Fibroblast of lung (primary cell): Measurements from ENCODE around the gene UNC13C. TPM values are rescaled to one million over a fixed set of nuclear protein-coding genes. Genes with fewer than 3 reads are reported as not detected.

Experiments used
- DNase-seq, 2 donors: peaks; one replicate each; pipeline versions ENCODE4 v3.0.0 to v3.0.0-alpha.2; 2010; ENCODE audit warnings: low read depth in 2 of 2
- H2AFZ ChIP-seq: 2 replicates; pipeline ENCODE4 v1.5.1; 2012; ENCODE audit warnings: low read length, control low read depth, inconsistent platforms
- H3K27ac ChIP-seq: 2 replicates; pipeline ENCODE4 v1.5.1; 2011; ENCODE audit warnings: low read length, control low read depth; ENCODE audit not compliant: insufficient read depth
- H3K27me3 ChIP-seq: 2 replicates; pipeline ENCODE4 v1.5.1; 2011; ENCODE audit warnings: mild to moderate bottlenecking, low read length; ENCODE audit not compliant: control insufficient read depth, insufficient read depth
- H3K36me3 ChIP-seq: 2 replicates; pipeline ENCODE4 v1.5.1; 2011; ENCODE audit warnings: low read length; ENCODE audit not compliant: control insufficient read depth, insufficient read depth
- H3K4me1 ChIP-seq: 2 replicates; pipeline ENCODE4 v1.5.1; 2011; ENCODE audit warnings: low read length; ENCODE audit not compliant: control insufficient read depth, insufficient read depth; ENCODE audit errors: extremely low read depth
- H3K4me2 ChIP-seq: 2 replicates; pipeline ENCODE4 v1.5.1; 2011; ENCODE audit warnings: low read length, control low read depth; ENCODE audit not compliant: insufficient read depth; ENCODE audit errors: extremely low read depth
- H3K4me3 ChIP-seq, 4 experiments: fragments of 200-600 bp in 1 of 4; sonication (generic) in 1 of 4; replicated peaks in 1 of 4; 2 replicates each; pipeline ENCODE4 v1.5.1; 2011 to 2016; ENCODE audit warnings: low read length in 4 of 4, low read depth in 3 of 4, mild to moderate bottlenecking in 3 of 4, control low read depth in 2 of 4, inconsistent platforms in 1 of 4, mixed read lengths in 1 of 4; ENCODE audit not compliant: insufficient read depth in 1 of 4; ENCODE audit errors: control extremely low read depth in 1 of 4
- H3K79me2 ChIP-seq: 2 replicates; pipeline ENCODE4 v1.5.1; 2012; ENCODE audit warnings: mild to moderate bottlenecking, low read length, inconsistent platforms; ENCODE audit not compliant: control insufficient read depth, insufficient read depth
- H3K9ac ChIP-seq: 2 replicates; pipeline ENCODE4 v1.5.1; 2011; ENCODE audit warnings: mild to moderate bottlenecking, low read length, control low read depth; ENCODE audit not compliant: insufficient read depth
- H3K9me3 ChIP-seq: 2 replicates; pipeline ENCODE4 v1.5.1; 2012; ENCODE audit warnings: low read depth, low read length; ENCODE audit not compliant: control insufficient read depth, insufficient read depth
- H4K20me1 ChIP-seq: 2 replicates; pipeline ENCODE4 v1.5.1; 2011; ENCODE audit warnings: low read length; ENCODE audit not compliant: control insufficient read depth, insufficient read depth; ENCODE audit errors: extremely low read depth
- CTCF ChIP-seq, 2 donors: IDR thresholded peaks in 1 of 2; conservative IDR thresholded peaks in 1 of 2; 1 replicate in 1 of 2; 2 replicates in 1 of 2; pipeline ENCODE4 v1.5.1; 2011 to 2012; ENCODE audit warnings: low read length in 2 of 2, control low read depth in 1 of 2, inconsistent platforms in 1 of 2, low read depth in 1 of 2, mild to moderate bottlenecking in 1 of 2
- EZH2 ChIP-seq: IDR thresholded peaks from 2 replicates; pipeline ENCODE4 v1.5.1; 2012; ENCODE audit warnings: low read length, control low read depth, mild to moderate bottlenecking; ENCODE audit errors: missing control alignments
- polyA plus RNA-seq, 2 donors: library from polyadenylated mRNA; depleted of rRNA in 1 of 2; stranded (reverse) in 1 of 2; unstranded in 1 of 2; fragments of >200 nt; gene quantifications; 2 replicates each; pipeline ENCODE4 v1.2.1, GENCODE V29; 2011 to 2012; ENCODE audit warnings: missing spikeins in 1 of 2
- total RNA-seq: library from RNA; depleted of rRNA; stranded (reverse); fragments of >200 nt; gene quantifications from 2 replicates; pipeline ENCODE4 v1.2.1, GENCODE V29; 2014

UNC13C gene
- total and polyA plus RNA-seq, 2 donors (not counting 1 experiment from before 2014, with no cell fraction given) = not detected

DNA sequence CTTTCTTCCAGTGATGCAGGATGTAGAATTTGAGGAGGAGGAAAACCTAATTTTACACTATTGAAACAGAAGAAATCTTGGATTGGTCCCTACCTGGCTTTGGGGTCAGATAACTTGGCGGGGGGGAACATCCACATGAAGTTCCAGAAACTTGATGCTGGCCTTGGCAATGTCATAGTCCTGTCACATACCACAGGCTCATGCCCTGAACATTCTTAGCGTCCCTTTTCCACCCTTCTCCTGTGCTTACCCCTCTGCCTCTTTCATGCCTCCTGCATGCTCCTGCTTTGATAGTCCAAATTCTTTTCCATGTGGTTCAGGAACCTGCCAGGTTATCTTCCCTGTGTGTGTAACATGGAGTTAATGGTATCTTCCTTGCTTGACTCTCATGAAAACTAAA, 110.6 kb downstream of the UNC13C start:
- Histone ChIP-seq H3K27me3 (no peaks in the 10 kb centered on the region), H4K20me1 (no peaks in the 10 kb centered on the region), H3K4me1 (no peaks in the 10 kb centered on the region), H3K9me3 (no peaks in the 10 kb centered on the region), H3K9ac (no peak overlapping the region), H3K36me3 (no peaks in the 10 kb centered on the region), H3K4me2 (no peak overlapping the region), H3K79me2 (no peaks in the 10 kb centered on the region), H2AFZ (no peak overlapping the region), H3K27ac (no peak overlapping the region), H3K4me3 (no peak overlapping the region)
- DNase-seq = no peak
- TF ChIP-seq CTCF (conservative IDR thresholded peaks at IDR 0.05 in 1 of 2, IDR thresholded peaks at IDR 0.05 in 1 of 2; ENCODE audit: low read depth in 1 of 2, low read length in 2 of 2) (no peak), EZH2 (no peak)

GRCh38 chr15:54089776-54090175, 111.5 kb downstream of the UNC13C start:
- no peak for TF ChIP-seq EZH2
- TF ChIP-seq CTCF (conservative IDR thresholded peaks at IDR 0.05 in 1 of 2, IDR thresholded peaks at IDR 0.05 in 1 of 2; ENCODE audit: low read depth in 1 of 2, low read length in 2 of 2) = no peak
- Histone ChIP-seq H3K27ac (no peak overlapping the region), H3K4me1 (no peaks in the 10 kb centered on the region), H3K4me2 (no peak overlapping the region), H3K9ac (no peak overlapping the region), H3K4me3 (no peak overlapping the region), H3K36me3 (no peaks in the 10 kb centered on the region), H3K9me3 (no peaks in the 10 kb centered on the region), H3K27me3 (no peaks in the 10 kb centered on the region), H3K79me2 (no peaks in the 10 kb centered on the region), H4K20me1 (no peaks in the 10 kb centered on the region), H2AFZ (no peak overlapping the region)
- no peak for DNase-seq

- H3K27ac ChIP-seq = no peak overlapping the region
- H3K27me3 ChIP-seq = no peaks in the 10 kb centered on the region
- H3K79me2 ChIP-seq = no peaks in the 10 kb centered on the region
- no peak for DNase-seq
- H3K4me3 ChIP-seq = no peak overlapping the region
- no peaks in the 10 kb centered on the region for H3K9me3 ChIP-seq
- no peak overlapping the region for H3K9ac ChIP-seq
- no peak overlapping the region for H3K4me2 ChIP-seq
- TF ChIP-seq CTCF (conservative IDR thresholded peaks at IDR 0.05 in 1 of 2, IDR thresholded peaks at IDR 0.05 in 1 of 2; ENCODE audit: low read depth in 1 of 2, low read length in 2 of 2) (no peak), EZH2 (no peak)
- no peak overlapping the region for H2AFZ ChIP-seq
- H4K20me1 ChIP-seq = no peaks in the 10 kb centered on the region
- H3K4me1 ChIP-seq = no peaks in the 10 kb centered on the region
- no peaks in the 10 kb centered on the region for H3K36me3 ChIP-seq
Observed at GRCh38 chr15:54091651-54092050, 113.4 kb downstream of the UNC13C start.
